Peyer's patch (tissue), 4 donors: ENCODE data around the gene SUCLG2. TPM values are rescaled to one million over a fixed set of nuclear protein-coding genes. Genes with fewer than 3 reads are reported as not detected.

Experiments used
- DNase-seq, 3 donors: peaks; one replicate each; pipeline ENCODE4 v3.0.0-alpha.2; 2017 to 2019
- H3K27ac ChIP-seq, 4 donors: fragments of 200-600 bp; sonication (generic); one replicate each; pipeline ENCODE4 v1.5.1; 2016 to 2019
- H3K27me3 ChIP-seq, 2 donors: fragments of 200-600 bp; sonication (generic); one replicate each; pipeline ENCODE4 v1.5.1; 2019
- H3K36me3 ChIP-seq, 3 donors: fragments of 200-600 bp; sonication (generic); one replicate each; pipeline ENCODE4 v1.5.1; 2016 to 2019
- H3K4me1 ChIP-seq, 4 donors: fragments of 200-600 bp; sonication (generic); one replicate each; pipeline ENCODE4 v1.5.1; 2016 to 2019
- H3K4me3 ChIP-seq, 4 donors: fragments of 200-600 bp; sonication (generic); 1 replicate in 3 of 4; 2 replicates in 1 of 4; pipeline ENCODE4 v1.5.1; 2016 to 2019; ENCODE audit warnings: mild to moderate bottlenecking in 1 of 4
- H3K9me3 ChIP-seq, 4 donors: fragments of 200-600 bp; sonication (generic); one replicate each; pipeline ENCODE4 v1.5.1; 2016 to 2019; ENCODE audit warnings: mild to moderate bottlenecking in 1 of 4
- CTCF ChIP-seq, 6 experiments: fragments of 450-650 bp in 4 of 6; fragments of 200-600 bp in 2 of 6; sonication (generic) in 1 of 6; IDR thresholded peaks; one replicate each; pipeline ENCODE4 v1.5.1; 2017 to 2019; ENCODE audit warnings: antibody characterized with exemption in 6 of 6, mild to moderate bottlenecking in 3 of 6, moderate library complexity in 1 of 6
- POLR2A ChIP-seq, 2 donors: fragments of 450-650 bp; IDR thresholded peaks; one replicate each; pipeline ENCODE4 v1.5.1; 2017; ENCODE audit warnings: antibody characterized with exemption in 2 of 2, mild to moderate bottlenecking in 2 of 2, moderate library complexity in 2 of 2
- total RNA-seq, 4 donors: library from RNA; depleted of rRNA; stranded (reverse); fragments of >200 nt; gene quantifications; one replicate each; pipeline ENCODE4 v1.1.0, GENCODE V29; 2016

The SUCLG2 gene
- total RNA-seq, 4 donors from 2014 or later, result 99.0 to 116 (median 103) TPM

DNA sequence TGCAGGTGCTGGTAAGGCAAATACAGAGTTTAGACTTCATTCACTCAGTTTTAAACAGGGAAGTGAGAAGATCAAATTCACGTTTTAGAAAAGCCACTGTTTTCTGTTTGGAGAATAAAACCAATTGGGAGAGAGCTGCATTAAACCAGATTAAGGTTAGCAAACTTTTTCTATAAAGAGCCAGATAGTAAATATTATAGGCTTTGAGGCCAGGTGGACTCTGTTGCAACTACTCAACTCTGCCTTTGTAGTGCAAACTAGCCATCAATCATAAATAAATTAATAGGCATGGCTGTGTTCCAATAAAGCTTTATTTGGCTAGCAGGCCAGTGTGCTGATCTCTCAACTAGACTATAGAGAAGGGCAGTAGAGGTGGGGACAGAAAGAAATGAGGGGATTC lies 33.5 kb downstream of the SUCLG2 start:
- H3K36me3 ChIP-seq, result peaks cover 0 to 3% (median 0%) of the 10 kb centered on the region in 3 donors
- no peaks in the 10 kb centered on the region for H3K4me1 ChIP-seq
- H3K4me3 ChIP-seq, result no peak overlapping the region
- H3K27me3 ChIP-seq, result no peaks in the 10 kb centered on the region
- no peak overlapping the region for H3K27ac ChIP-seq
- no peak for DNase-seq
- TF ChIP-seq POLR2A (IDR thresholded peaks at IDR 0.05) (no peak), CTCF (IDR thresholded peaks at IDR 0.05) (no peak)
- H3K9me3 ChIP-seq, result no peaks in the 10 kb centered on the region

DNA sequence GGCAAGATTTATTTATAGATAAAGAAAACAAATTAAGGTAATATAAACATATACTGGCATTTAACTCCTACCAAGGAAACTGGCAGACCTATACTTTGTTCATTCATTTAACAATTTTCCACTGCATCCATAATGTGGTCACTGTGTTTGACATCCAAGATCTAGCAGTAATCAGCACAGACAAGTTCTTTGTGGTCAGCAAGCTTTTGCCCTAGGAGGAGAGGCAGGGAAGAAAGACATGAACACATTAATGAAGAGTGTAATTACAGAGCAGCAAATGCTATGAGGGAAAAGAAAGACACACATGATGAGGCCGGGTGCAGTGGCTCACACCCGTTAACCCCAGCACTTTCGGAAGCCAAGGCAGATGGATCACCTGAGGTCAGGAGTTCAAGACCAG lies 34.4 kb downstream of the SUCLG2 start:
- no peak for TF ChIP-seq CTCF (IDR thresholded peaks at IDR 0.05)
- no peak for TF ChIP-seq POLR2A (IDR thresholded peaks at IDR 0.05)
- H3K36me3 ChIP-seq, result peaks cover 0 to 3% (median 0%) of the 10 kb centered on the region in 3 donors
- H3K4me3 ChIP-seq, result no peak overlapping the region
- no peaks in the 10 kb centered on the region for H3K27me3 ChIP-seq
- no peaks in the 10 kb centered on the region for H3K9me3 ChIP-seq
- no peaks in the 10 kb centered on the region for H3K4me1 ChIP-seq
- no peak overlapping the region for H3K27ac ChIP-seq
- no peak for DNase-seq

DNA sequence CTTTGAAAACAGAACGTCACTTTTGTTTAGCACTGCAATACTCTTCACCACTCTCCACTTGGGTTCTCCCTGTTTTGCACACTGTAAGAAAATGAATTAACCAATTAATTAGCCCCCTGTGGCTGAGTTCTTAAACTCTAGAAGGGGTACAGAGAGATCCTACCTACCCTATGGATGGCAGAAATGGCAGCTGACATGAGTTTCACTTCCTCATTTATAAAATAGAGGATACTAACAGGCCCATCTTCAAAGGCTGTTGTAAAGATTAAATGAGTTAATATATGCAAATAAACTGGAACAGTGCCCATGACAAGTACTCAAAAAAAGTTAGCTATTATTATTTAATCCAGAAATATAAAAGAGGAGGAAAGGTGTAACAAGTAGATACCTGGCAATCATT lies 36.9 kb downstream of the SUCLG2 start:
- DNase-seq, result no peak
- no peaks in the 10 kb centered on the region for H3K27me3 ChIP-seq
- H3K9me3 ChIP-seq, result no peaks in the 10 kb centered on the region
- TF ChIP-seq POLR2A (IDR thresholded peaks at IDR 0.05) (no peak), CTCF (IDR thresholded peaks at IDR 0.05) (no peak)
- H3K4me3 ChIP-seq, result no peak overlapping the region
- H3K27ac ChIP-seq, result no peak overlapping the region
- no peaks in the 10 kb centered on the region for H3K36me3 ChIP-seq
- H3K4me1 ChIP-seq, result no peaks in the 10 kb centered on the region

DNA sequence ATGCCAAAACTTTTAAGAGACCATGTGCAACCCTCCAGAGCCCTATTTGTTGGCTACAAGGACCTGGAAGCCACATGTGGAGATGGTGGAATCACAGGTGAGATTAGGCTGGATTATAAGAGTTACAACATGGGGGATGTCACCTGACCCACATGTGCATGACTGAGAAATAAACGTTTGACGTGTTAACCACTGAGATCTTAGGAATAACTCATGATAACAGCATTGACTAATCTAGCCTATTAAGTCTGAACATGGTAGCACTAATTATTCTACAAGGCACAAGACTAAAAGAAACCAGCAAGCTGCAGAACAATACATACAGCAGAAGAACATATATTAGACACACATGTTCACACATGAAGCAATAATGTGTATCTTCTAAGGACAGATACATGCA lies 38.4 kb downstream of the SUCLG2 start:
- Histone ChIP-seq H3K27ac (no peak overlapping the region), H3K36me3 (no peaks in the 10 kb centered on the region), H3K4me1 (no peaks in the 10 kb centered on the region), H3K9me3 (no peaks in the 10 kb centered on the region), H3K4me3 (no peak overlapping the region), H3K27me3 (no peaks in the 10 kb centered on the region)
- DNase-seq, result no peak
- no peak for TF ChIP-seq POLR2A (IDR thresholded peaks at IDR 0.05)
- TF ChIP-seq CTCF (IDR thresholded peaks at IDR 0.05), result no peak

GRCh38 chr3:67614195-67614594 lies 40.2 kb downstream of the SUCLG2 start:
- Histone ChIP-seq H3K36me3 (peaks cover 0 to 6% (median 0%) of the 10 kb centered on the region in 3 donors), H3K27me3 (no peaks in the 10 kb centered on the region), H3K9me3 (no peaks in the 10 kb centered on the region), H3K4me3 (no peak overlapping the region), H3K27ac (no peak overlapping the region), H3K4me1 (no peaks in the 10 kb centered on the region)
- DNase-seq, result no peak
- TF ChIP-seq CTCF (IDR thresholded peaks at IDR 0.05) (no peak), POLR2A (IDR thresholded peaks at IDR 0.05) (no peak)

DNA sequence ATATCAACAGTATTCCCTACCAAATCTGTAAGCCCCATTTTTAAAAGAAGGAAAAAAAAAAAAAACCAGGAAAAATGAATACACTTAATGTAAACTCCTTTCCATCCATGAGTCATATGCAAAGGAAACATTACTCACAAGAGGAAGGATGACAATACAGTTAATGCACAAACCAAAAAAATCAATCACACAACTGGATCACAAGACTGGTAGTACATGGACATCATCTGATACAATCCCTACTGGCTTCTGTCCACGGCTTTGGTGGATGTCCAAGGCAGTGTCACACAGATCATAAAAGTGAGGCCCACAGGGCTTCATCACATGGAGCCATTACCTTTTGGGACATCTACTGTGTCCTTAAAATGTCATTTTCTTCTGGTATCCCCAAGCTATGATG lies 44.0 kb downstream of the SUCLG2 start:
- peaks cover 0 to 43% (median 0%) of the 10 kb centered on the region in 3 donors for H3K36me3 ChIP-seq
- H3K4me1 ChIP-seq, result no peaks in the 10 kb centered on the region
- H3K9me3 ChIP-seq, result no peaks in the 10 kb centered on the region
- no peak overlapping the region for H3K4me3 ChIP-seq
- no peaks in the 10 kb centered on the region for H3K27me3 ChIP-seq
- no peak overlapping the region for H3K27ac ChIP-seq
- no peak for DNase-seq
- TF ChIP-seq POLR2A (IDR thresholded peaks at IDR 0.05) (no peak), CTCF (IDR thresholded peaks at IDR 0.05) (no peak)
